HG03045 (cell line): ENCODE data around the gene PLEKHH3.
A peak's percentile ranks its signal among the peaks of the same experiment; 100 is the strongest.

ENCODE experiments used
- ATAC-seq: cut with Tn5 transposase; IDR thresholded peaks from one replicate; pipeline ENCODE4 v1.9.1; 2021; ENCODE audit warnings: mild to moderate bottlenecking, moderate library complexity; ENCODE audit not compliant: unreplicated experiment

Gene PLEKHH3

GRCh38 chr17:42676424-42677011 is at the start of gene PLEKHH3:
PLEKHH3 (minus strand) TSS chr17:42676994; CDS start chr17:42676563, 431 bp downstream.
- ATAC-seq, result no peak

GRCh38 chr17:42725143-42725542 is 48.3 kb upstream of the PLEKHH3 start:
- no peak for ATAC-seq

GRCh38 chr17:42723636-42724035 is 46.8 kb upstream of the PLEKHH3 start:
- ATAC-seq, result no peak

DNA sequence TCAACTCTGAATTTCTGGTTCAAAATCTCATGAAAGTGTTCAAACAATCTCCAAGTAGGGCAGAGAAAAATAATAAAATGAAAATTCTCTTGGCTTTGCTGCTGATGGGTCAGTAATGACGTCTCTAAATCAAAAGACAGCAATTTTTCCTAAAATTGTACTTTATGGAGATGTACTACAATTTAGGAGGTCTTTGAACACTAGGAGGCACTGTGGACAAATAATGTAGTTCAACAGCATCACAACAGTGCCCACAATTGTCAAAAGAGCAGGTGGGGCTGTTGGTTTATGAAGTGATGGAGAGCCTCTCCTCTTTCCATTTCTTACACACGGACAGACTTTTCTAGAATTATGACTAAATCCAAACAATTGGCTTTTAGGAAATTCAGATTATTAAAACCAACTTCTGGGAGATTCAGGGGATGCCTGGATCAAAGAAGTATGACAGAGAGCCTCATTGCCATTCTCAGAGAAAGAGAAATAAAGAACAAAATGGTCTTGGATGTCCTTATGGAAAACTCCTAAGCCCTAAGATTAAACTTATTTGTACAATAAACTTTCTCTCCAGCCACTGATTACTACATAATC is 44.3 kb upstream of the PLEKHH3 start:
- no peak for ATAC-seq

- no peak for ATAC-seq
Measured at GRCh38 chr17:42709561-42709960, 32.8 kb upstream of the PLEKHH3 start.

DNA sequence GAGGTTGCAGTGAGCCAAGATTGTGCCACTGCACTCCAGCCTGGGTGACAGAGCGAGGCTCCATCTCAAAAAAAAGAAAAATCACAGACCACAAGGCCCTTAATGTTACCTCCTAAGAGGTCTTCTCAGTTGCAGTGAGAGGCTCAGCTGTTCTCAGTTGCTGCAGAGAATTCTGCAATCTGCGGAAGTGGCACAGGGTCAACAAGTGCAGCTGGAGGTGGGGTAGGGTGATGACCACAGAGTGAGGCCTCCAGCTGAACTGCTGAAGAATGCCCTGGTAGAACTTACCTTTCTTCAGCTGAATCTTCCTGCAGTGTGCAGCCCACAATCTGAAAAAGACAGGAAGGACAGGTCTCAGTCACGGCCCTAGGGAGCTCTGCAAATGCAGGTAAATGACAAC is 31.8 kb upstream of the PLEKHH3 start:
- ATAC-seq, result no peak

GRCh38 chr17:42706732-42707131 is 29.9 kb upstream of the PLEKHH3 start:
- ATAC-seq, result no peak

DNA sequence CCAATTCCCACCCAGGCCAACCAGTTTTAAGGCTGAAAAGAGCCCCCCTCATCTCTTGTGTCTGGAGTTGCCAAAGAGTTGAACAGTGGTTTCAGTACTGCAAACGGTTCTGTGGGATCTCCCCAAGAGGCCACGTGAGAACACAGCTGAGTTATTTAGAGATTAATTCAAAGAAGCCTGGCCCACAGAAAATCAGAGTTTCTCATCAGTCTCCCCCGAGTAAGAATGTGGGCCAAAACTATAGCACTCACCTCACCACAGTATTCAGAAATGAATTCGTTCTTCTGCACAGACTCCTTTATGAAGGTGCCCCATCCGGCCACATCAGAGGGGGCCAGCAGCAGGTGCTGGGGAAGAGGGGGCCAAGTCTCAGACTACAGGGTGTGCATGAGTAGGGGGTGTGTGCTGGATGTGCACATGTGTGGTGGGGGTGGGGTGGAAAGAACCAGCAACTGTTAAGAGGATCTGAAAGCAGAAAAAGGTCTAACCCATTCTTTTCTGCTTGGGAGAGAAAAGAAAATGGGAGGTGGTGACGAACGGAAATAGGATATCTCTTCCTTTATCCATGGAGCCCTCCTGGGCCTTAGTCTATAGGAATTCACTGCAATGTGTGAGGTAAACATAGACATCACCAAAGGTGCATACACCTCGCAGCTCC is 28.2 kb upstream of the PLEKHH3 start:
- peak; percentile 66 for ATAC-seq

GRCh38 chr17:42704490-42704836 is 27.7 kb upstream of the PLEKHH3 start:
- ATAC-seq, result no peak

DNA sequence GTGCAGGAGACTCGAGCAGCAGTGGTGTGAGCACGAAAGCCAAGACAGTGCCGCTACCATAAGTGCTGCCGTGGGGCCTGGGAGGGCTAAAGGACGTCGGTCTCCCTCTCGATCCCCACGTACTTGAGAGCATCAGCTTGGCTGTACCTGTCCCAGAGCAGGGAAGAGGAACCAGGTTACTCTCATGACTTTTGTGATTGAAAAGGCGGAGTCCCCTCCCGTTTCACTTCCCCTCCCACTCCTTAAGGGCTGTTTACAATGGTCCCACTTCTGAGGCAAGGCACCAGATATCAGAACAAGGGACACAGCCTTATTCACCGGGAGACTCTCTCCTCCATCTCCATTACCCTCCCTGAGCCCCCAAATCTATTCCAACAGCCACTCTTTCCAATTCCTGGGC is 25.7 kb upstream of the PLEKHH3 start:
- ATAC-seq, result no peak

- ATAC-seq, result no peak
Measured at GRCh38 chr17:42700586-42701289, 23.9 kb upstream of the PLEKHH3 start.

DNA sequence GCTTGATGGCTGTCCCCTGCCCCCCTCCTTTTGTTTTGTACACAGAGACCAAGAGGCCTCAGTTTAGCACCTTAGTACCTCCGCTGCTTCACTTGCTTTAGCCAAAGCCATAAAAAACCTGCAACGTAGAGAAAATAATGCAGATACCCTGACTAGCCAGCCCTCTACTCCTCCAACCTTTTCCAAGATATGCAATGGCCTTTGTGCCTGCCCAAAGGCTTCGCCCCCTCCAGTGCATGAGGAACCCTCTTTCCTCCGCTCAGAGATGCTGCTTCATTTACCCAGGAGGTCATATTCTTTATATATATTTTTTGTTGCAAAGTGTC is 22.6 kb upstream of the PLEKHH3 start:
- ATAC-seq, result no peak

- no peak for ATAC-seq
Measured at GRCh38 chr17:42698736-42699414, 22.1 kb upstream of the PLEKHH3 start.

DNA sequence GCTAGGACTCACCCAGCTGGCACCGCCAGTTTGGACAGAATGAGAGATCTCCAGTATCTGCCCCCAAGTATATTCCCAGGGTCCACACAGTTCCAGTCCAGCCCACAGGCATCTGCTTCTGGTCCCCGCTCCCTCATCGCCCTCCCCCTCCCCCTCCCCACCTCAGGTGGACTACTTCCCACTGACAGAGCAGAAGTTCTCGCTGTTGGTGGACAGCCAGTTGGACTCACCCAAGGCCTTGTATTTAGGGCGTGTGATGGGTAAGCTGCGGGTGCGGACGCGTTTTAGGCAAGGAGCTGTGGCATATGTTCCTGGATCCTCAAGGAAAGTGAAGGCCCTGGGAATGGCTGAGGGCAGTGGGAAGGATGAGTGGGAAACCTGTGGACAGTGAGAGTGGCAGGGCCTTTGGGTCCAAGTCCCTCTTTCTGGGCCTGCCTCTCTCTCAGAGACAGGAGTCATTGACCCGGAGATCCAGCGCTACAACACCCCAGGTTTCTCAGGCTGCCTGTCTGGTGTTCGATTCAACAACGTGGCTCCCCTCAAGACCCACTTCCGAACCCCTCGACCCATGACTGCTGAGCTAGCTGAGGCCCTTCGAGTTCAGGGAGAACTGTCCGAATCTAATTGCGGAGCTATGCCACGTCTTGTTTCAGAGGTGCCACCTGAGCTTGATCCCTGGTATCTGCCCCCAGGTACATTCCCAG is 20.5 kb upstream of the PLEKHH3 start:
- no peak for ATAC-seq

GRCh38 chr17:42695500-42695899 is 18.7 kb upstream of the PLEKHH3 start:
- no peak for ATAC-seq

GRCh38 chr17:42694524-42694923 is 17.7 kb upstream of the PLEKHH3 start:
- no peak for ATAC-seq

GRCh38 chr17:42692489-42692888 is 15.7 kb upstream of the PLEKHH3 start:
- no peak for ATAC-seq

GRCh38 chr17:42691021-42691545 is 14.3 kb upstream of the PLEKHH3 start:
- ATAC-seq, result no peak

DNA sequence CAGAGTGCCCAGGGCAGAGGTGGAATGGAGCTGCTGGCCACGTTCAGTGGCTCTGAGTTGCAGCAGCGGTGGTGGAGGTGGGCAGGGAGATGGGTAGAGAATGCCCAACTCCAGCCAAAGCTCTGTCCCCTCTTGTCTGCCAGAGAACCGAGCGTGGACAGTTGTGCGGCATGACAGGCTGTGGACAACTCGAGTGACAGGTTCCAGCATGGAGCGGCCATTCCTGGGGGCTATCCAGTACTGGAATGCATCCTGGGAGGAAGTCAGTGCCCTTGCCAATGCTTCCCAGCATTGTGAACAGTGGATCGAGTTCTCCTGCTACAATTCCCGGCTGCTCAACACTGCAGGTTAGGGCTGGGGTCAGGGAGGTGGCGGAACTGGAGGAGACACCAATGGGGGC is 13.8 kb upstream of the PLEKHH3 start:
- ATAC-seq, result no peak

DNA sequence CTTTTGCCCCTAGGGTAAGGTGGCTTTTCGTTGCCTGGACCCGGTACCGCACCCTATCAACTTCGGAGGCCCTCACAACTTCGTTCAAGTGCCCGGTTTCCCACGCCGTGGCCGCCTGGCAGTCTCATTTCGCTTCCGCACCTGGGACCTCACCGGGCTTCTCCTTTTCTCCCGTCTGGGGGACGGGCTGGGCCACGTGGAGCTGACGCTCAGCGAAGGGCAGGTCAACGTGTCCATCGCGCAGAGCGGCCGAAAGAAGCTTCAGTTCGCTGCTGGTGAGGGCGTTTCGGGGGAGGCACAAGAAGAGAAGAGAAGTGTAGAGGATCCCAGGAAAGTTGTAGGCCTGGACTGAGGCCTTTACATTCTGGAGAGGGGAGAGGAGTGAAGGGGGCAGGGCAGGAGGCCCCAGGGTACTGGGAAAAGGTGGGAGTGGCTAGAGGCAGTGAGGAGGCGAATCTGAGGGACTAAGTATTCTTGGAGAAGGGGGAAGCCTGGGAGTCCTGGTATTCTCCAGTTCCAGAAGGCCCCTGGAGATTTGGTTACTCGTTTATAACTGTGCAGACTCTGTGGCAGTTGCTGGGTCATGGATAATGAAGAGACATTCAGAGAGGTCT is 11.0 kb upstream of the PLEKHH3 start:
- no peak for ATAC-seq
